GM12873 (cell line): ENCODE data around the gene ZBED4.

ENCODE experiments used
- CTCF ChIP-seq: IDR thresholded peaks from 2 replicates; pipeline ENCODE4 v1.5.1; 2012; ENCODE audit warnings: low read depth, mild to moderate bottlenecking, moderate library complexity, low read length, control low read depth; ENCODE audit not compliant: insufficient read depth; ENCODE audit errors: missing control alignments

Gene ZBED4

DNA sequence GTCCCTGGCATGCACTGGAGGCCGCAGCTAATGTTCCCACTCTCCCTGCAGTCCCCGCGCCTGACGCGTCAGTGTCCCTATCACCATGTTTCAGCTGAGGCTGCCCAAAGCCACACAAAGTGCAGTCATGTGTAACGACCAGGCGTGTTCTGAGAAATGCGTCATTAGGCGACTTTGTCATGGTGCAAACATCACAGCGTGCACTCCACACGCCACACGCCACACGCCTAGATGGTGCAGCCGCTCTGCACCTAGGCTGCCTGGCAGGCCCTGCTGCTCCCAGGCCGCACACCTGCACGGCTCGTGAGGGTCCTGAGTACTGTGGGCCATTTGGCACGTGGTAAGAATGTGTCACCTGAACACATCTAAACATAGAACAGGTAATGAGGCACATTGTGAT, 67.2 kb downstream of the ZBED4 start:
- no peak for TF ChIP-seq CTCF

DNA sequence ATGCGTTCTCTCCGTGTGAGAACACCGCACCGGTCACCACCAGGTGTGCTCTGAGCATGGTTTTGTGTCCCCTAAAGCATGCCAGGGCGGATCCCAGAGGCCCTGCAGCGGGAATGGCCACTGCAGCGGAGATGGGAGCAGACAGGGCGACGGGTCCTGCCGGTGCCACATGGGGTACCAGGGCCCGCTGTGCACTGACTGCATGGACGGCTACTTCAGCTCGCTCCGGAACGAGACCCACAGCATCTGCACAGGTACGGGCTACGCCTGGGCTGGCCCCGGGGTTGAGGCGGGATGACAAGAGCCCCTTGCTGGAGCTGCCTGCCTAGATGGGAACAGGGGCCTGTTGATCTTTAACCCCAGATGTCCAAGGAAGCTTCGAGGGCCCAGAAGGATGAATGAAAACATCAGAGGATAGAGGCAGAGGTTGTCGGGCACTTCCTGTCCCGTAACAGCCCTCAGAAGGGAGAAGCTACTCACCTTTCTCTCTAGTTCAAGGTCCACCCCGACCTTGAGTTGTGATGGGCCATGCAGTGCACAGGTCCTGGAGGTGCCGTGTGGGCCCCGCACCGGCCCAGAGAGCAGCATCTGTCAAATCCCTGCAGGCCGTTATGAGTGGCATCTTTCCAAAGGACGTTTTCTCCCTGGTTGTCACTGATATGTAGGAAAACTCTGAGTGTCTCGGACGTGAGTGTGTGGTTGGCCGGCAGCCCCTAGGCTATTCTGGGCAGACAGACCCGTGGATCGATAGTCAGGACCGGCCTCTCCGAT, 68.0 kb downstream of the ZBED4 start:
- TF ChIP-seq CTCF, result no peak

GRCh38 chr22:49922484-49922883, 68.8 kb downstream of the ZBED4 start:
- no peak for TF ChIP-seq CTCF

GRCh38 chr22:49922926-49923325, 69.3 kb downstream of the ZBED4 start:
- TF ChIP-seq CTCF, result no peak

DNA sequence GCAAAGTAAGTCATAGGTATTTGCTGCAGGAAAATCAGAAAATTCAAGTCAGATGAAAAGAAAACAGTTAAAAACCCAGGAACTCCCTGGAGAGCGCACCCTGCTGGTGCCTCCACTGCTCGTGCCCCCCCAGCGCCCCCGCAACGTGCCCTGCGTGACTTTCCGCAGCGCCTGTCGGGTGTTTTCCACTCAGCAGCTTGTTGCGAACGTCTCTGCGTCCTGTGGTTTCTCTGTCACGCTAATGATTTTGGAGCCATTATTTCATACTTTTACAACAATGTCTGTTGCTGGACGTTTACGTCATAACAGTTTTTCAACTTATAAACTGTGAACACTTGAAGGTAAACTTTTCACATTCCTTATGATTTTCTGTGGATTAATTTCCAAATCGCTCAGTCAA, 69.8 kb downstream of the ZBED4 start:
- peak; percentile 30 for TF ChIP-seq CTCF

- no peak for TF ChIP-seq CTCF
Measured at GRCh38 chr22:49924113-49924833, 70.6 kb downstream of the ZBED4 start.

- no peak for TF ChIP-seq CTCF
Measured at GRCh38 chr22:49925525-49926128, 72.0 kb downstream of the ZBED4 start.
